Common myeloid progenitor, CD34-positive (primary cell): ENCODE data around the gene TRPM4.

ENCODE experiments used
- CTCF ChIA-PET: fragments of 350-600 bp; sonication (Branson Sonifier 250); formaldehyde crosslinking; loops from one replicate; lab custom pipeline; 2021; ENCODE audit warnings: antibody characterized with exemption; lab: Charles Lee
- POLR2A ChIA-PET: fragments of 350-600 bp; sonication (Branson Sonifier 250); formaldehyde crosslinking; loops from one replicate; lab custom pipeline; 2021; ENCODE audit warnings: antibody characterized with exemption; lab: Charles Lee
- DNase-seq, 3 donors: peaks; one replicate each; pipeline versions ENCODE4 v3.0.0 to v3.0.0-alpha.2; 2013
- H3K27ac ChIP-seq, 2 experiments: 1 replicate in 1 of 2; 2 replicates in 1 of 2; pipeline ENCODE4 v1.7.0; 2013; ENCODE audit warnings: inconsistent platforms in 2 of 2, low read length in 2 of 2, mild to moderate bottlenecking in 2 of 2, low read depth in 1 of 2, moderate library complexity in 1 of 2; ENCODE audit not compliant: severe bottlenecking in 2 of 2, insufficient read depth in 1 of 2, poor library complexity in 1 of 2
- H3K27me3 ChIP-seq, 5 experiments: replicated peaks in 2 of 5; 1 replicate in 3 of 5; 2 replicates in 2 of 5; pipeline versions ENCODE4 v1.6.1 to v1.7.0; 2013; ENCODE audit warnings: low read length in 4 of 5, mild to moderate bottlenecking in 2 of 5, moderate library complexity in 2 of 5, inconsistent platforms in 1 of 5; ENCODE audit not compliant: insufficient read depth in 5 of 5, control insufficient read depth in 4 of 5
- H3K36me3 ChIP-seq, 4 experiments: 1 replicate in 2 of 4; 2 replicates in 2 of 4; pipeline versions ENCODE4 v1.6.1 to v1.7.0; 2013; ENCODE audit warnings: low read length in 3 of 4, control low read depth in 1 of 4, mild to moderate bottlenecking in 1 of 4; ENCODE audit not compliant: control insufficient read depth in 4 of 4, insufficient read depth in 4 of 4
- H3K4me1 ChIP-seq, 4 experiments: 1 replicate in 3 of 4; 2 replicates in 1 of 4; pipeline versions ENCODE4 v1.6.1 to v1.7.1; 2013; ENCODE audit warnings: low read length in 3 of 4, mild to moderate bottlenecking in 3 of 4, control low read depth in 1 of 4, inconsistent platforms in 1 of 4, moderate library complexity in 1 of 4; ENCODE audit not compliant: control insufficient read depth in 4 of 4, insufficient read depth in 4 of 4; ENCODE audit errors: control extremely low read depth in 1 of 4
- H3K4me3 ChIP-seq, 7 experiments: 1 replicate in 4 of 7; 2 replicates in 3 of 7; pipeline versions ENCODE4 v1.5.1 to v1.7.0; 2013; ENCODE audit warnings: mild to moderate bottlenecking in 7 of 7, low read length in 6 of 7, moderate library complexity in 6 of 7, inconsistent platforms in 2 of 7, low read depth in 2 of 7, control low read depth in 1 of 7; ENCODE audit not compliant: insufficient read depth in 4 of 7, control insufficient read depth in 1 of 7; ENCODE audit errors: extremely low read depth in 1 of 7
- H3K9me3 ChIP-seq, 5 experiments: 1 replicate in 4 of 5; 2 replicates in 1 of 5; pipeline versions ENCODE4 v1.6.1 to v1.7.1; 2013; ENCODE audit warnings: low read length in 4 of 5, mild to moderate bottlenecking in 2 of 5, inconsistent platforms in 1 of 5, low read depth in 1 of 5, moderate library complexity in 1 of 5; ENCODE audit not compliant: control insufficient read depth in 4 of 5, insufficient read depth in 2 of 5; ENCODE audit errors: control extremely low read depth in 1 of 5
- WGBS: methylation state at CpG from one replicate; pipeline ENCODE4 v1.1.5; 2013; ENCODE audit not compliant: insufficient coverage; 5-methylcytosine and 5-hydroxymethylcytosine counted together

Gene TRPM4

DNA sequence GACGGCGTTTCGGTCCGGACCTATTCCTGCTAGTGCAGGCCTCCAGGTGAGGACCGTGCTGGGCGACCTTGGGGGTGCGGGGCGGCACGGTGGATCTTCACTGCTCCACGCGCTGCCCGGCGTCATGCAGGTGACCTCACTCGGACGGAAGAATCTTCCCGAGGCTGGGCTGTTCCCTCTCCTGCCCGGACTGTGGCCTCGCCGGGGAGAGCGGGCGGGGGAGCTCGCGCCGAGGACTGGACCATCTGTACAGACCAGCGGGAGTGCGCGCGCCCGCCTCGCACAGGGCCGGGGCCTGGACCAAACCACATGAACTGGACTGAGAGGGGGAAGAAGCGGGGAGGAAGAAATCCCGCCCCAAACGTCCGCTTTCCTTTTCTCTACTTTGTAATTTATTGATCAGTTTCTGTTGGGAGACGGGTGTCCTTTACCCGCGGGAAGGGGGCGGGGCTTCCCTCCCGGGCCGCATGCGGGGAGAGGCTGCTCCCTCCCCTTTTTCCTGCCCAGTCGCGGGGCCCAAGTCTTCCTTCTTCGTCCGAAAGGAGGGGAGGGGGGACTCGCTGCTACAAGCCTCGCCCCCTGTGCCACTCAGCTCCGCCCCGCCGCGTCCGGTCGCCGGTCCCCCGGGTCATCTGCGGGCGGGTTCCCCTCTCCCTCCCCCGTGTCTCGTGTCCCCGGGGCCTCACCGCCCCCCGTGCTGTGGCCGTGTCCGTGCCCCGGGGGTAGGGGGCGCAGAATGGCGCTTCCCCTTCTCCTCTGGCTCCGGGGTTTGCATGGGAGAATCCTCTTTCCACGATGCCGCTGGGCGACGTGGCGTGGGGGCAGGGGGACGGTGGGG is 7.3 kb upstream of the TRPM4 start:
- Histone ChIP-seq H3K9me3 (no peaks in the 10 kb centered on the region), H3K4me3 (peak overlapping the region; percentile 45 to 77 (median 73)), H3K36me3 (no peaks in the 10 kb centered on the region), H3K27me3 (peaks cover 0 to 25% (median 1%) of the 10 kb centered on the region in 5 experiments), H3K27ac (peak overlapping the region in 1 of 2 experiments; percentile 55), H3K4me1 (peaks cover 2 to 50% (median 43%) of the 10 kb centered on the region in 4 experiments)
- POLR2A ChIA-PET = interaction anchor here (1.2 to 3.0 kb wide), 2 partner anchors 21 to 36 kb away, joined by 3 to 13 read pairs; partner anchors contain the start of gene LIN7B
- CTCF ChIA-PET = interaction anchor here (0.8 to 2.2 kb wide), 6 partner anchors 11 to 53 kb away, joined by 3 to 9 read pairs (median 4); no protein-coding TSS in a partner anchor
- under 1% methylated on average over 43 of the region's 75 CpGs for WGBS
- peak; percentile 63 to 75 (median 64) for DNase-seq

DNA sequence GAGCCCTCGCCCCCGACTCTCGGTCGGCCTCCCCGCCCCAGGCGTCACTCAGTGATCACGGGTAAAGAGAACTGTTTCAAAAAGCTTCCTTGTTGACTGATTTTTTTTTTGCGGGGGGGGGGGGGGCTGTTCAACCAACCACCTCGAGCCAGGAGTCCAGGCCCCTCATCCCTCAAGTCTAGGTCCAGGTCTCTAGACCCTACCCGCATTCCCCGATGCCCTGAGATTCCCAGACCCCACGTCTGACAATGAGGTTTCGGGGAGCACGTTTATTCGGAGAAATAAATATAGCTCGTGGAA is 6.7 kb upstream of the TRPM4 start:
- no peak for DNase-seq
- peaks cover 2 to 44% (median 38%) of the 10 kb centered on the region in 4 experiments for H3K4me1 ChIP-seq
- H3K4me3 ChIP-seq = peak overlapping the region in 6 of 7 experiments; percentile 45 to 77 (median 73)
- H3K36me3 ChIP-seq = no peaks in the 10 kb centered on the region
- peak overlapping the region in 1 of 2 experiments; percentile 55 for H3K27ac ChIP-seq
- no peaks in the 10 kb centered on the region for H3K9me3 ChIP-seq
- 21% methylated on average over 4 of the region's 16 CpGs for WGBS
- CTCF ChIA-PET = interaction anchor here (1.0 to 1.3 kb wide), 3 partner anchors 12 to 49 kb away, joined by 3 to 5 read pairs (median 5); no protein-coding TSS in a partner anchor
- peaks cover 0 to 25% (median 2%) of the 10 kb centered on the region in 5 experiments for H3K27me3 ChIP-seq
- POLR2A ChIA-PET = interaction anchor here (0.6 to 3.0 kb wide), 3 partner anchors 12 to 37 kb away, joined by 3 to 13 read pairs (median 6); partner anchors contain the start of gene LIN7B

DNA sequence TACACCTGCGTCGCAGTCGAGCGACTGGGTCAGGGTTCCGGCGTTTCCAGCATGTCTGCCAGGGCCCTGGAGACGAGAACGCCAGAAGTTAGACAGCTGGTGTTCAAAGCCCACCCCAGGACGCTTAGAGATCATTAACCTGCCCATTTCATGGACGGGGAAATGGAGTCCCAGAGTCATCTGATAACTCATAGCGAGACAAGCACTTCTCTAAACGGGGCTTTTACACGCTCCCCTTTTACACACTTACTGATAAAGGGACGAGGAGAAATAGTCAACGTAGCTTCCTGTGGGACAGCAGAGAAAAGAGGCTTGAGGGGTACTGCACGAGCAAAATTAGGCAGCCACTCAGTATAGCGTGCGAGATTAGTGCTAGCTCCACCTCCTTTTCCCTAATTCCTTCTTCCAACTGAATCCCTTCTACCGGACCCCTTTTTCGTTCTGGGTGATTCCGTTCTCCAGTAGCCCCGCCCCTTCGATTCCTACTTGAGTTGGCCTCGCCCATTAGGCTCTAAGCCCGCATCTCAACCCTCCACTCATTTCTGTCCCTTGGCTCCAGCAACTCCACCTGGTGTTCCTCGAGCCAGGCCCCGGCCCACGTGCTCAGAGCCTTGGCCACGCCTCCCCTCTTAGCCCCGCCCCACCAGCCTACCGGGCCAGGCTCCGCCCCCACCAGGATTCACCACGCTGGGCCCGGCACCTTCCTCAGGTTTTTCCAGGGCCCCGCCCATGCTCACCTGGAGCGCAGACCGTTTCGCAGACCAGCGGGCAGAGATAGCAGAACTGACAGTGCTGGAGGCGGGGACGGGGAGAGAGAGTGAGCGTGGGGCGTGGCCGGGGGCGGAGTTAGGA is 6.1 kb upstream of the TRPM4 start:
- Histone ChIP-seq H3K36me3 (no peaks in the 10 kb centered on the region), H3K9me3 (no peaks in the 10 kb centered on the region), H3K4me1 (peaks cover 2 to 39% (median 34%) of the 10 kb centered on the region in 4 experiments), H3K27me3 (peaks cover 0 to 25% (median 3%) of the 10 kb centered on the region in 5 experiments), H3K4me3 (peak overlapping the region in 4 of 7 experiments; percentile 67 to 77 (median 76)), H3K27ac (no peak overlapping the region)
- WGBS = 7% methylated on average over 33 of the region's 45 CpGs
- DNase-seq = peak; percentile 63 to 79 (median 67)
- ChIA-PET POLR2A (interaction anchor here (0.6 to 3.0 kb wide), 3 partner anchors 12 to 37 kb away, joined by 3 to 13 read pairs (median 6); partner anchors contain the start of gene LIN7B), CTCF (interaction anchor here (1.0 to 1.3 kb wide), 3 partner anchors 12 to 48 kb away, joined by 3 to 5 read pairs (median 5); no protein-coding TSS in a partner anchor)

DNA sequence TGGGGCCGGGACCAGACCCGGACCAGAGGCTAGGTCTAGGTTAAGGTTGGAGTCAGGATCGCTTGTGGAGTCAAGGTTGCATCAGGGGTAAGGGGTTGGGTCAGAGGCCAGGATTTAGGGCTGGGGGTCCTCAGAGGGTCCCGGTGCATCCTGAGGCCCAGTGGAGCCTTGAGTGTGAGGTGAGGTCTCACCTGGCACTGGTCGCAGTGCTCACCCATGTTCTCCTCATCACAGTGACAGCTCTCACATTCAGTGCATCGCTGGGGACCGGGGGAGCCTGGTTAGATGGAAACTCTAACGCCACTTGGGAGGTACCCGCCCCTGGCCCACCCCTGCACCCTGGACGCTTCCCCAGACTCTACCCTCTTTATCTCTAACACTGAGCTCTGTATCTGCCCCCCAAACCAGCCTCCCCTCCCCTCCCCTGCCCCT is 5.5 kb upstream of the TRPM4 start:
- peak in 1 of 3 donors; percentile 21 for DNase-seq
- peaks cover 2 to 39% (median 34%) of the 10 kb centered on the region in 4 experiments for H3K4me1 ChIP-seq
- no peaks in the 10 kb centered on the region for H3K9me3 ChIP-seq
- ChIA-PET CTCF (interaction anchor here (1.2 kb wide), 1 partner anchor 47 kb away, joined by 5 read pairs; no protein-coding TSS in a partner anchor), POLR2A (no interaction called here)
- no peaks in the 10 kb centered on the region for H3K36me3 ChIP-seq
- peaks cover 0 to 24% (median 5%) of the 10 kb centered on the region in 5 experiments for H3K27me3 ChIP-seq
- H3K4me3 ChIP-seq = no peak overlapping the region
- WGBS = 11% methylated on average over 8 of the region's 10 CpGs
- H3K27ac ChIP-seq = no peak overlapping the region

DNA sequence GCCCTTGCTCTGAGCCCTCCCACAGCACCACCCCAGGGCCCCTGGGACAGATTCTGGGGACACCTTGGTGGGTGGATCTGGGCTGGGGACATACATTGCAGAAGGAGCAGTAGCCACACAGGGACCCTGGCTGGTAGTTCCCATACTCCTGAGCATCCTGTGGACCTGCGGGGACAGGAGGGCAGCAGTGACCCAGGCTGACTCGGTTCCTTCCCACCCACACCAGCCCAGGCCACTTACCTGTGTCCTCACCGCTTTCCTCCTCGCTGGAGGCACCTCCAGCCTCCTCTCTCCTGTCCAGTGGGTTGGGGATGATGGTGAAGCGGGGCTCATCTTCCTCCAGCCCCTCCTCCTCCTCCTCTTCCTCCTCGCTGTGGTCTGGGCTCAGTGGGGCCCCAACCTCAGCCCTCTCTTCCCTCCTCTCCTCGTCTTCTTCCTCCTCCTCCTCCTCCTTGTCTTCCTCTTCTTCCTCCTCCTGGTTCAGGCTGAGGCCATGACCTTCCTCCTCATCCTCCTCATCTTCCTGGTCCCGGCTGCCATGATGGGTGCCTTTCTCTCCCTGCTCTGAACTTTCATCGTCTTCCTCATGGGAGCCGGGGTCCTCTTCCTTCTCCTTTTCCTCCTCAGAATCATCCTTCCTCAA is 4.3 kb upstream of the TRPM4 start:
- Histone ChIP-seq H3K27me3 (peaks cover 0 to 24% (median 9%) of the 10 kb centered on the region in 5 experiments), H3K4me1 (peaks cover 2 to 47% (median 43%) of the 10 kb centered on the region in 4 experiments), H3K4me3 (no peak overlapping the region), H3K36me3 (no peaks in the 10 kb centered on the region), H3K9me3 (no peaks in the 10 kb centered on the region), H3K27ac (no peak overlapping the region)
- DNase-seq = no peak
- WGBS = 78% methylated on average over 7 of the region's 10 CpGs
- POLR2A ChIA-PET = no interaction called here
- CTCF ChIA-PET = interaction anchor here (1.2 kb wide), 1 partner anchor 46 kb away, joined by 5 read pairs; no protein-coding TSS in a partner anchor

DNA sequence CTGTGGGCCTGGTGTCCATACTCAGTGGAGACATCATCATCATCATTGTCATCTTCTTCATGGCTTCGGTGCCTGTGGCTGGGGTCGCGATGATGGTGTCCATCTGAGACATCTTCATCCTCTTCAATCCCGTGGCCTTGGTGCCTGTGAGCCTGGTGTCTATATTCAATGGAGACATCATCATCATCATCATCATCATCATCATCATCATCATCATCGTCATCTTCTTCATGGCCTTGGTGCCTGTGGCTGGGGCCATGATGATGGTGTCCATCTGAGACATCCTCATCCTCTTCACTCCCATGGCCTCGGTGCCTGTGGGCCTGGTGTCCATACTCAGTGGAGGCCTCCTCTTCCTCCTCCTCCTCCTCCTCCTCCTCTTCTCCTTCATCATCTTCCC is 3.3 kb upstream of the TRPM4 start:
- ChIA-PET POLR2A (no interaction called here), CTCF (no interaction called here)
- 98% methylated on average over 5 of the region's 6 CpGs for WGBS
- Histone ChIP-seq H3K36me3 (no peaks in the 10 kb centered on the region), H3K27ac (no peak overlapping the region), H3K27me3 (peaks cover 0 to 23% (median 9%) of the 10 kb centered on the region in 5 experiments), H3K4me3 (no peak overlapping the region), H3K4me1 (peaks cover 2 to 41% (median 36%) of the 10 kb centered on the region in 4 experiments), H3K9me3 (no peaks in the 10 kb centered on the region)
- DNase-seq = no peak
